AG04450 (cell line): ENCODE data around the gene SLC6A19. TPM values are rescaled to one million over a fixed set of nuclear protein-coding genes. Genes with fewer than 3 reads are reported as not detected.

ENCODE experiments used
- CTCF ChIA-PET: fragments of 300-600, 350-600 bp; formaldehyde crosslinking; extraction: SDS; loops from one replicate; lab custom pipeline; 2022; ENCODE audit warnings: antibody characterized with exemption, inconsistent platforms; lab: Charles Lee
- POLR2A ChIA-PET: fragments of 350-600 bp; formaldehyde crosslinking; extraction: SDS; loops from one replicate; lab custom pipeline; 2021; ENCODE audit warnings: antibody characterized with exemption, inconsistent platforms; lab: Yijun Ruan, JAX
- DNase-seq: peaks from one replicate; pipeline ENCODE4 v3.0.0-alpha.2; 2011; ENCODE audit warnings: low read depth, low spot score
- H3K27ac ChIP-seq: one replicate; pipeline ENCODE4 v1.5.1; 2012; ENCODE audit warnings: low read depth, low read length, control low read depth
- H3K27me3 ChIP-seq: one replicate; pipeline ENCODE4 v1.6.0; 2012; ENCODE audit warnings: low read length; ENCODE audit not compliant: control insufficient read depth, insufficient read depth
- H3K4me3 ChIP-seq: 2 replicates; pipeline ENCODE4 v1.5.1; 2011; ENCODE audit warnings: mild to moderate bottlenecking, low read depth, low read length, control low read depth
- H3K9me3 ChIP-seq: 2 replicates; pipeline ENCODE4 v1.5.1; 2012; ENCODE audit warnings: low read length; ENCODE audit not compliant: control insufficient read depth, insufficient read depth
- polyA plus RNA-seq: library from polyadenylated mRNA; depleted of rRNA; stranded (reverse); fragments of >200 nt; gene quantifications from 2 replicates; pipeline ENCODE4 v1.2.3, GENCODE V29; 2011
- TF ChIP-seq, protein P1 (sequence below): IDR thresholded peaks from 2 replicates; pipeline ENCODE4 v1.5.1; 2011; ENCODE audit warnings: low read depth, low read length, control low read depth, inconsistent platforms

The SLC6A19 gene
- polyA plus RNA-seq, 1 experiment: not detected

GRCh38 chr5:1242733-1243486, 41.5 kb downstream of the SLC6A19 start:
- ChIA-PET CTCF (no interaction called here), POLR2A (no interaction called here)
- Histone ChIP-seq H3K27me3 (no peaks in the 10 kb centered on the region), H3K27ac (no peak overlapping the region), H3K9me3 (peaks cover 80% of the 10 kb centered on the region), H3K4me3 (no peak overlapping the region)
- TF ChIP-seq, protein P1, sequence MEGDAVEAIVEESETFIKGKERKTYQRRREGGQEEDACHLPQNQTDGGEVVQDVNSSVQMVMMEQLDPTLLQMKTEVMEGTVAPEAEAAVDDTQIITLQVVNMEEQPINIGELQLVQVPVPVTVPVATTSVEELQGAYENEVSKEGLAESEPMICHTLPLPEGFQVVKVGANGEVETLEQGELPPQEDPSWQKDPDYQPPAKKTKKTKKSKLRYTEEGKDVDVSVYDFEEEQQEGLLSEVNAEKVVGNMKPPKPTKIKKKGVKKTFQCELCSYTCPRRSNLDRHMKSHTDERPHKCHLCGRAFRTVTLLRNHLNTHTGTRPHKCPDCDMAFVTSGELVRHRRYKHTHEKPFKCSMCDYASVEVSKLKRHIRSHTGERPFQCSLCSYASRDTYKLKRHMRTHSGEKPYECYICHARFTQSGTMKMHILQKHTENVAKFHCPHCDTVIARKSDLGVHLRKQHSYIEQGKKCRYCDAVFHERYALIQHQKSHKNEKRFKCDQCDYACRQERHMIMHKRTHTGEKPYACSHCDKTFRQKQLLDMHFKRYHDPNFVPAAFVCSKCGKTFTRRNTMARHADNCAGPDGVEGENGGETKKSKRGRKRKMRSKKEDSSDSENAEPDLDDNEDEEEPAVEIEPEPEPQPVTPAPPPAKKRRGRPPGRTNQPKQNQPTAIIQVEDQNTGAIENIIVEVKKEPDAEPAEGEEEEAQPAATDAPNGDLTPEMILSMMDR: no peak
- no peak for DNase-seq

DNA sequence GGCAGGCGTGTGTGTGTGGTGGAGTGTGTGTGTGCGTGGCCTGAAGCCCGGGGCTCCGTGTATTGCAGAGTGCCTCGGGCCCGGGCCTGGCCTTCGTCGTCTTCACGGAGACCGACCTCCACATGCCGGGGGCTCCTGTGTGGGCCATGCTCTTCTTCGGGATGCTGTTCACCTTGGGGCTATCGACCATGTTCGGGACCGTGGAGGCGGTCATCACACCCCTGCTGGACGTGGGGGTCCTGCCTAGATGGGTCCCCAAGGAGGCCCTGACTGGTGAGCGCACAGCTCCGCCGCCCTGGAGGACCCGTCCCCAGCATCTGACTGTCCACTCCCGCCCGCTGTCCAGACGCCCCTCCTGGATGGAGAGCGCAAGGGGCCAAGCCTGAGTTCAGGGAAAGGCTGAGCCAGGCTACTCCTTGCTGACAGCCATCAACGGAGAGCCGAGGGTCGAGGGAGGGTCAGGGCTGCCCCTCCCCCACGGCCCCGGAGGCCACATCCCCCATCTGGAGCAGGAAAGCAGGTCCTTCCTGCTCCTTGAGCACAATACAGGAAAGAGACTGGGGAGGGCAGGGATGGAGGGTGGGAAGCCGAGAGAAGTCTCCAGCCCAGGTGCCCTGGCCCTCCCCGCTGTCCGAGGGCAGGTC, 42.2 kb downstream of the SLC6A19 start:
- no peak overlapping the region for H3K4me3 ChIP-seq
- no peak for DNase-seq
- H3K9me3 ChIP-seq: peaks cover 77% of the 10 kb centered on the region
- CTCF ChIA-PET: no interaction called here
- no peak overlapping the region for H3K27ac ChIP-seq
- no peaks in the 10 kb centered on the region for H3K27me3 ChIP-seq
- TF ChIP-seq, protein P1: no peak
- POLR2A ChIA-PET: no interaction called here

- DNase-seq: no peak
- POLR2A ChIA-PET: no interaction called here
- H3K27ac ChIP-seq: no peak overlapping the region
- no peaks in the 10 kb centered on the region for H3K27me3 ChIP-seq
- H3K4me3 ChIP-seq: no peak overlapping the region
- CTCF ChIA-PET: no interaction called here
- H3K9me3 ChIP-seq: peaks cover 71% of the 10 kb centered on the region
- TF ChIP-seq, protein P1: no peak
Measured at GRCh38 chr5:1244255-1244654, 42.9 kb downstream of the SLC6A19 start.

- TF ChIP-seq, protein P1: no peak
- no peak overlapping the region for H3K4me3 ChIP-seq
- CTCF ChIA-PET: no interaction called here
- peaks cover 63% of the 10 kb centered on the region for H3K9me3 ChIP-seq
- POLR2A ChIA-PET: no interaction called here
- H3K27me3 ChIP-seq: no peaks in the 10 kb centered on the region
- no peak overlapping the region for H3K27ac ChIP-seq
- DNase-seq: no peak
Measured at GRCh38 chr5:1244976-1245375, 43.6 kb downstream of the SLC6A19 start.

DNA sequence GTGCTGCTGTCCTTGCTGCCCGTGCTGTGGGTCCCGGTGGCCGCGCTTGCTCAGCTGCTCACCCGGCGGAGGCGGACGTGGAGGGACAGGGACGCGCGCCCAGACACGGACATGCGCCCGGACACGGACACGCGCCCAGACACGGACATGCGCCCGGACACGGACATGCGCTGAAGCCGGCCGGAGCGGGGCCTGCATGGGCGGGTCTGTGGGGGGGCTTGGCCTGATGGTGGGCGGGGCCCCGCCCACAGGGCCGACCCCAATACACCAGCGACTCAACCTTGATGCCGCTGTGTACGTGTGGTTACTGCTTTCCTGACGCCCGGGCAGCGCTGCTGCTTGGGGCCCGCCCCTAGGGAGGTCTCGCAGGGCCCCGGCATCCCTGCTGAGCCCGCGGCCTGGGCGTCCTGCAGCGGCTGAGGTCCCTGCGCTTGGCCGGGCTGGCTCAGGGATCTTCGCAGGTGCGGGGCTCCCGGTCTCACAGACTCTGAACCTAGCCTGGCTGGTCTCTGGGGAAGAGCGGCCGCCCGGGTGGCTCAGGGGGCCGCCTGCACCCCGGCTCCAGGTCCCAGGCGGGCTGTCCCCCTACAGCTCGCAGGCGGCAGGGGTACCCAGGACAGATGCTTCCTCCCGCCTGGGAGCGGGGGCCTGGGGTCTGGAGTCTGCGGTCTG, 44.6 kb downstream of the SLC6A19 start:
- Histone ChIP-seq H3K9me3 (peaks cover 53% of the 10 kb centered on the region), H3K27me3 (no peaks in the 10 kb centered on the region), H3K4me3 (no peak overlapping the region), H3K27ac (no peak overlapping the region)
- ChIA-PET CTCF (no interaction called here), POLR2A (no interaction called here)
- no peak for DNase-seq
- TF ChIP-seq, protein P1: no peak
